ENCODE measurements around the gene SLC35C1. TPM values are rescaled to one million over a fixed set of nuclear protein-coding genes. Genes with fewer than 3 reads are reported as not detected.

Gene SLC35C1
- total RNA-seq, 1 experiment from 2014 or later = 11.9 TPM

GRCh38 chr11:45766469-45766868 lies 38.5 kb upstream of the SLC35C1 start:
- Mint-ChIP-seq H3K9me3 (ENCODE audit: unreplicated experiment) (no peaks in the 10 kb centered on the region), H3K4me3 (ENCODE audit: unreplicated experiment) (no peak overlapping the region), H3K27me3 (ENCODE audit: insufficient read depth, unreplicated experiment) (no peaks in the 10 kb centered on the region), H3K4me1 (ENCODE audit: insufficient read depth, unreplicated experiment) (peaks cover 16% of the 10 kb centered on the region), H3K36me3 (ENCODE audit: insufficient read depth, unreplicated experiment) (peaks cover 4% of the 10 kb centered on the region), H3K27ac (ENCODE audit: low read depth, unreplicated experiment) (no peak overlapping the region)
- no TSS peak for BruUV-seq (replicated peaks)
- TF ChIP-seq, protein P1, sequence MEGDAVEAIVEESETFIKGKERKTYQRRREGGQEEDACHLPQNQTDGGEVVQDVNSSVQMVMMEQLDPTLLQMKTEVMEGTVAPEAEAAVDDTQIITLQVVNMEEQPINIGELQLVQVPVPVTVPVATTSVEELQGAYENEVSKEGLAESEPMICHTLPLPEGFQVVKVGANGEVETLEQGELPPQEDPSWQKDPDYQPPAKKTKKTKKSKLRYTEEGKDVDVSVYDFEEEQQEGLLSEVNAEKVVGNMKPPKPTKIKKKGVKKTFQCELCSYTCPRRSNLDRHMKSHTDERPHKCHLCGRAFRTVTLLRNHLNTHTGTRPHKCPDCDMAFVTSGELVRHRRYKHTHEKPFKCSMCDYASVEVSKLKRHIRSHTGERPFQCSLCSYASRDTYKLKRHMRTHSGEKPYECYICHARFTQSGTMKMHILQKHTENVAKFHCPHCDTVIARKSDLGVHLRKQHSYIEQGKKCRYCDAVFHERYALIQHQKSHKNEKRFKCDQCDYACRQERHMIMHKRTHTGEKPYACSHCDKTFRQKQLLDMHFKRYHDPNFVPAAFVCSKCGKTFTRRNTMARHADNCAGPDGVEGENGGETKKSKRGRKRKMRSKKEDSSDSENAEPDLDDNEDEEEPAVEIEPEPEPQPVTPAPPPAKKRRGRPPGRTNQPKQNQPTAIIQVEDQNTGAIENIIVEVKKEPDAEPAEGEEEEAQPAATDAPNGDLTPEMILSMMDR (IDR thresholded peaks at IDR 0.05; ENCODE audit: unreplicated experiment) = no peak
- POLR2A ChIA-PET = interaction anchor here (1.8 kb wide), 1 partner anchor 29 kb away, joined by 4 read pairs; no protein-coding TSS in a partner anchor
- no peak for DNase-seq (ENCODE audit: unreplicated experiment)
- CTCF ChIA-PET = interaction anchor here (0.6 to 1.9 kb wide), 6 partner anchors 56 to 662 kb away, joined by 3 to 5 read pairs (median 3); no protein-coding TSS in a partner anchor
- intact Hi-C loops (cut with micrococcal nuclease) = no loop called here

DNA sequence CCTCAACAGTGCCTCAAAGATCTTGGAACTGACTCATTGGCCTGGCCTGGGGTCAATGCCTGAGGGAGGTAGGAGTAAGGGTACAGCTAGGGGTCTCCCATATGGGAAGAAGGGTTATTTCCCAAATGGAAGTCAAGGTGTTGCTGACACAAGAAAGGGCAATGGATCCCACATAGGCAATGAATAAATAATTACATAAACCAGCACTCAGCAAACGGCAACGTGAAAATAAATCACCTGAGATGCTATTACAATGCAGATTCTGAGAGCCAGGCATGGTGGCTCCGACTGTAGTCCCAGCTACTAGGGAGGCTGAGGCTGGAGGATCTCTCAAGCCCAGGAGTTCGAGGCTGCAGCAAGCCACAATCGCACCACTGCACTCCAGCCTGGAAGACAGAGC lies 36.5 kb upstream of the SLC35C1 start:
- Mint-ChIP-seq H3K27ac (ENCODE audit: low read depth, unreplicated experiment) (no peak overlapping the region), H3K4me3 (ENCODE audit: unreplicated experiment) (no peak overlapping the region), H3K36me3 (ENCODE audit: insufficient read depth, unreplicated experiment) (peaks cover 4% of the 10 kb centered on the region), H3K9me3 (ENCODE audit: unreplicated experiment) (no peaks in the 10 kb centered on the region), H3K4me1 (ENCODE audit: insufficient read depth, unreplicated experiment) (peaks cover 22% of the 10 kb centered on the region), H3K27me3 (ENCODE audit: insufficient read depth, unreplicated experiment) (no peaks in the 10 kb centered on the region)
- no TSS peak for BruUV-seq (replicated peaks)
- intact Hi-C loops (cut with micrococcal nuclease) = no loop called here
- TF ChIP-seq, protein P1 (IDR thresholded peaks at IDR 0.05; ENCODE audit: unreplicated experiment) = no peak
- no peak for DNase-seq (ENCODE audit: unreplicated experiment)
- CTCF ChIA-PET = interaction anchor here (0.6 to 7.8 kb wide), 9 partner anchors 10 to 992 kb away, joined by 3 to 86 read pairs (median 5); no protein-coding TSS in a partner anchor
- POLR2A ChIA-PET = no interaction called here

- Mint-ChIP-seq H3K36me3 (ENCODE audit: insufficient read depth, unreplicated experiment) (peaks cover 4% of the 10 kb centered on the region), H3K27me3 (ENCODE audit: insufficient read depth, unreplicated experiment) (no peaks in the 10 kb centered on the region), H3K9me3 (ENCODE audit: unreplicated experiment) (no peaks in the 10 kb centered on the region), H3K4me1 (ENCODE audit: insufficient read depth, unreplicated experiment) (peaks cover 22% of the 10 kb centered on the region), H3K4me3 (ENCODE audit: unreplicated experiment) (no peak overlapping the region), H3K27ac (ENCODE audit: low read depth, unreplicated experiment) (no peak overlapping the region)
- no TSS peak for BruUV-seq (replicated peaks)
- ChIA-PET POLR2A (interaction anchor here (0.7 kb wide), 1 partner anchor 371 kb away, joined by 3 read pairs; no protein-coding TSS in a partner anchor), CTCF (interaction anchor here (0.8 to 7.8 kb wide), 12 partner anchors 8 to 430 kb away, joined by 3 to 86 read pairs (median 13); no protein-coding TSS in a partner anchor)
- intact Hi-C loops (cut with micrococcal nuclease) = loop anchor here (5.0 kb wide), 2 partner anchors 233 to 237 kb away; no protein-coding TSS in a partner anchor
- DNase-seq (ENCODE audit: unreplicated experiment) = no peak
- TF ChIP-seq, protein P1 (IDR thresholded peaks at IDR 0.05; ENCODE audit: unreplicated experiment) = no peak
Measured at GRCh38 chr11:45769960-45770359, 35.0 kb upstream of the SLC35C1 start.

DNA sequence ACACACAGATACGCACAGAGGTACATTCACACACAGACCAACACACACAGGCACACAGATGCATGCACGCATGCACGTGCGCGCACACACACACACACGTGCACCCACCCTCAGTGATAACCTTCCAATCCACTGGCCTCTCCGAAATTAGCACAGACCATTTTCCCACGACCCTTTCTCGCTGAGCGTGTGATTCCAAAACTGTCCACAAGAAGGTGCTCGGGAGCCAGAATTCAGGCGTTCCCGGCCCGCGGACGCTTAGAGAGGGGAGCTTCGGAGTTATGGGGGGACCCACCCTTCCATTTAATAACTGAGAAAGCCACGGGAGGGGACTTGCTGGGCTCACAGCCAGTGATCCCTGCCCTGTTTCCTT lies 33.8 kb upstream of the SLC35C1 start:
- no peaks in the 10 kb centered on the region for H3K27me3 Mint-ChIP-seq (ENCODE audit: insufficient read depth, unreplicated experiment)
- H3K9me3 Mint-ChIP-seq (ENCODE audit: unreplicated experiment) = no peaks in the 10 kb centered on the region
- peaks cover 12% of the 10 kb centered on the region for H3K4me1 Mint-ChIP-seq (ENCODE audit: insufficient read depth, unreplicated experiment)
- BruUV-seq (replicated peaks) = no TSS peak
- H3K36me3 Mint-ChIP-seq (ENCODE audit: insufficient read depth, unreplicated experiment) = peaks cover under 1% of the 10 kb centered on the region
- TF ChIP-seq, protein P1 (IDR thresholded peaks at IDR 0.05; ENCODE audit: unreplicated experiment) = peak; percentile 90
- CTCF ChIA-PET = interaction anchor here (0.6 to 7.8 kb wide), 55 partner anchors 9 to 1378 kb away, joined by 3 to 86 read pairs (median 4); no protein-coding TSS in a partner anchor
- no peak overlapping the region for H3K27ac Mint-ChIP-seq (ENCODE audit: low read depth, unreplicated experiment)
- POLR2A ChIA-PET = interaction anchor here (0.5 to 1.3 kb wide), 4 partner anchors 34 to 1443 kb away, joined by 3 to 4 read pairs (median 3); no protein-coding TSS in a partner anchor
- peak overlapping the region; percentile 82 for H3K4me3 Mint-ChIP-seq (ENCODE audit: unreplicated experiment)
- intact Hi-C loops (cut with micrococcal nuclease) = loop anchor here (1.0 to 5.0 kb wide), 5 partner anchors 234 to 431 kb away; no protein-coding TSS in a partner anchor
- peak; percentile 68 for DNase-seq (ENCODE audit: unreplicated experiment)
